Endothelial cell of umbilical vein (primary cell): ENCODE results near the gene INTS4.

Source experiments
- EZH2 ChIP-seq: IDR thresholded peaks from 2 replicates; pipeline ENCODE4 v1.6.1; 2012; ENCODE audit warnings: borderline replicate concordance, low read depth, mild to moderate bottlenecking, moderate library complexity, low read length, inconsistent platforms; ENCODE audit not compliant: severe bottlenecking
- POLR2A ChIP-seq: IDR thresholded peaks from 2 replicates; pipeline ENCODE4 v1.6.1; 2012; ENCODE audit warnings: low read depth, mild to moderate bottlenecking, control low read depth, low read length
- POLR2AphosphoS5 ChIP-seq: IDR thresholded peaks from 2 replicates; pipeline ENCODE4 v1.6.1; 2012; ENCODE audit warnings: low read depth, mild to moderate bottlenecking, control low read depth, low read length, moderate library complexity; ENCODE audit not compliant: insufficient read depth
- TF ChIP-seq, protein P1 (sequence below), 2 donors: IDR thresholded peaks; 1 replicate in 1 of 2; 2 replicates in 1 of 2; pipeline ENCODE4 v1.5.1; 2011; ENCODE audit warnings: low read length in 2 of 2, mild to moderate bottlenecking in 2 of 2, moderate library complexity in 2 of 2, control low read depth in 1 of 2, inconsistent platforms in 1 of 2, low read depth in 1 of 2; ENCODE audit not compliant: insufficient read depth in 1 of 2; ENCODE audit errors: extremely low read depth in 1 of 2

- TF ChIP-seq POLR2A, result no peak
- TF ChIP-seq, protein P1, sequence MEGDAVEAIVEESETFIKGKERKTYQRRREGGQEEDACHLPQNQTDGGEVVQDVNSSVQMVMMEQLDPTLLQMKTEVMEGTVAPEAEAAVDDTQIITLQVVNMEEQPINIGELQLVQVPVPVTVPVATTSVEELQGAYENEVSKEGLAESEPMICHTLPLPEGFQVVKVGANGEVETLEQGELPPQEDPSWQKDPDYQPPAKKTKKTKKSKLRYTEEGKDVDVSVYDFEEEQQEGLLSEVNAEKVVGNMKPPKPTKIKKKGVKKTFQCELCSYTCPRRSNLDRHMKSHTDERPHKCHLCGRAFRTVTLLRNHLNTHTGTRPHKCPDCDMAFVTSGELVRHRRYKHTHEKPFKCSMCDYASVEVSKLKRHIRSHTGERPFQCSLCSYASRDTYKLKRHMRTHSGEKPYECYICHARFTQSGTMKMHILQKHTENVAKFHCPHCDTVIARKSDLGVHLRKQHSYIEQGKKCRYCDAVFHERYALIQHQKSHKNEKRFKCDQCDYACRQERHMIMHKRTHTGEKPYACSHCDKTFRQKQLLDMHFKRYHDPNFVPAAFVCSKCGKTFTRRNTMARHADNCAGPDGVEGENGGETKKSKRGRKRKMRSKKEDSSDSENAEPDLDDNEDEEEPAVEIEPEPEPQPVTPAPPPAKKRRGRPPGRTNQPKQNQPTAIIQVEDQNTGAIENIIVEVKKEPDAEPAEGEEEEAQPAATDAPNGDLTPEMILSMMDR (IDR thresholded peaks at IDR 0.05; ENCODE audit: extremely low read depth in 1 of 2, insufficient read depth in 1 of 2, low read depth in 1 of 2, low read length in 2 of 2), result no peak
- TF ChIP-seq POLR2AphosphoS5, result no peak
- no peak for TF ChIP-seq EZH2
These were observed 139.6 kb downstream of the INTS4 start for GRCh38 chr11:77854838-77855237.
